ENCODE results near the gene ZNF133. TPM values are rescaled to one million over a fixed set of nuclear protein-coding genes. Genes with fewer than 3 reads are reported as not detected.
A peak's percentile ranks its signal among the peaks of the same experiment; 100 is the strongest.

The ZNF133 gene
- total RNA-seq, 1 experiment from 2014 or later = 9.3 TPM

GRCh38 chr20:18255526-18255925, 32.8 kb upstream of the ZNF133 start:
- no peaks in the 10 kb centered on the region for H3K36me3 ChIP-seq (ENCODE audit: insufficient read depth, low read length, poor library complexity, severe bottlenecking)
- intact Hi-C loops (cut with micrococcal nuclease; ENCODE audit: unreplicated experiment) = no loop called here
- ChIA-PET POLR2A (ENCODE audit: low non-redundant PET) (no interaction called here), CTCF (no interaction called here)
- H3K4me3 ChIP-seq (ENCODE audit: low read depth, low read length, poor library complexity, severe bottlenecking) = no peak overlapping the region
- H3K4me1 ChIP-seq (ENCODE audit: insufficient read depth, low read length, poor library complexity, severe bottlenecking) = no peaks in the 10 kb centered on the region
- no peaks in the 10 kb centered on the region for H3K9me3 ChIP-seq (ENCODE audit: low read depth, low read length, poor library complexity, severe bottlenecking)
- no peak overlapping the region for H3K27ac ChIP-seq (ENCODE audit: low read depth, low read length, poor library complexity, severe bottlenecking)
- TF ChIP-seq EZH2 (IDR thresholded peaks at IDR 0.05; ENCODE audit: borderline replicate concordance, low read depth, low read length, poor library complexity, severe bottlenecking) (no peak), CTCF (conservative IDR thresholded peaks at IDR 0.05; ENCODE audit: low read depth, low read length) (no peak)
- no TSS peak for BruUV-seq (replicated peaks)
- no peak for DNase-seq (ENCODE audit: low spot score)
- no peaks in the 10 kb centered on the region for H3K27me3 ChIP-seq (replicated peaks; ENCODE audit: insufficient read depth, low read depth, low read length, poor library complexity)

GRCh38 chr20:18256440-18257090, 31.8 kb upstream of the ZNF133 start:
- no TSS peak for BruUV-seq (replicated peaks)
- intact Hi-C loops (cut with micrococcal nuclease; ENCODE audit: unreplicated experiment) = no loop called here
- Histone ChIP-seq H3K4me1 (ENCODE audit: insufficient read depth, low read length, poor library complexity, severe bottlenecking) (no peaks in the 10 kb centered on the region), H3K27me3 (replicated peaks; ENCODE audit: insufficient read depth, low read depth, low read length, poor library complexity) (no peaks in the 10 kb centered on the region), H3K9me3 (ENCODE audit: low read depth, low read length, poor library complexity, severe bottlenecking) (no peaks in the 10 kb centered on the region), H3K4me3 (ENCODE audit: low read depth, low read length, poor library complexity, severe bottlenecking) (no peak overlapping the region), H3K27ac (ENCODE audit: low read depth, low read length, poor library complexity, severe bottlenecking) (no peak overlapping the region), H3K36me3 (ENCODE audit: insufficient read depth, low read length, poor library complexity, severe bottlenecking) (no peaks in the 10 kb centered on the region)
- TF ChIP-seq CTCF (conservative IDR thresholded peaks at IDR 0.05; ENCODE audit: low read depth, low read length) = no peak
- TF ChIP-seq EZH2 (IDR thresholded peaks at IDR 0.05; ENCODE audit: borderline replicate concordance, low read depth, low read length, poor library complexity, severe bottlenecking) = no peak
- CTCF ChIA-PET = no interaction called here
- DNase-seq (ENCODE audit: low spot score) = no peak
- POLR2A ChIA-PET (ENCODE audit: low non-redundant PET) = no interaction called here

GRCh38 chr20:18258126-18258860, 30.0 kb upstream of the ZNF133 start:
- DNase-seq (ENCODE audit: low spot score) = no peak
- BruUV-seq (replicated peaks) = no TSS peak
- intact Hi-C loops (cut with micrococcal nuclease; ENCODE audit: unreplicated experiment) = no loop called here

More at GRCh38 chr20:18258126-18258860, 30.0 kb upstream of the ZNF133 start:
- CTCF ChIA-PET = no interaction called here
- POLR2A ChIA-PET (ENCODE audit: low non-redundant PET) = no interaction called here
- no peaks in the 10 kb centered on the region for H3K4me1 ChIP-seq (ENCODE audit: insufficient read depth, low read length, poor library complexity, severe bottlenecking)
- H3K9me3 ChIP-seq (ENCODE audit: low read depth, low read length, poor library complexity, severe bottlenecking) = no peaks in the 10 kb centered on the region
- TF ChIP-seq EZH2 (IDR thresholded peaks at IDR 0.05; ENCODE audit: borderline replicate concordance, low read depth, low read length, poor library complexity, severe bottlenecking) (no peak), CTCF (conservative IDR thresholded peaks at IDR 0.05; ENCODE audit: low read depth, low read length) (peak; percentile 29; the same call in 1 of the 2 replicates)
- H3K36me3 ChIP-seq (ENCODE audit: insufficient read depth, low read length, poor library complexity, severe bottlenecking) = no peaks in the 10 kb centered on the region
- H3K27ac ChIP-seq (ENCODE audit: low read depth, low read length, poor library complexity, severe bottlenecking) = no peak overlapping the region
- H3K4me3 ChIP-seq (ENCODE audit: low read depth, low read length, poor library complexity, severe bottlenecking) = no peak overlapping the region
- H3K27me3 ChIP-seq (replicated peaks; ENCODE audit: insufficient read depth, low read depth, low read length, poor library complexity) = no peaks in the 10 kb centered on the region
